Measurements from ENCODE around the gene LDLRAD4.

GRCh38 chr18:13387855-13388548 is 169.4 kb downstream of the LDLRAD4 start:
- TF ChIP-seq GATA2 (IDR thresholded peaks at IDR 0.05; ENCODE audit: low read depth, low read length) (no peak), GATA3 (IDR thresholded peaks at IDR 0.05; ENCODE audit: low read depth, low read length) (no peak)
